HepG2 (cell line): ENCODE measurements around the gene RBBP9. TPM values are rescaled to one million over a fixed set of nuclear protein-coding genes. Genes with fewer than 3 reads are reported as not detected.

Experiments used
- CBFB ChIP-seq: sonication (generic); formaldehyde crosslinking; IDR thresholded peaks from 2 replicates; pipeline ENCODE4 v1.4.0; 2020; ENCODE audit warnings: missing genetic modification reagents
- EEA1 ChIP-seq: sonication (generic); formaldehyde crosslinking; IDR thresholded peaks from 2 replicates; pipeline ENCODE4 v1.5.1; 2020; ENCODE audit warnings: mild to moderate bottlenecking, missing genetic modification reagents, borderline replicate concordance
- KDM5B ChIP-seq: sonication (generic); formaldehyde crosslinking; IDR thresholded peaks from 2 replicates; pipeline ENCODE4 v1.4.0; 2020; ENCODE audit warnings: missing genetic modification reagents, mild to moderate bottlenecking, borderline replicate concordance
- KLF9 ChIP-seq: IDR thresholded peaks from 2 replicates; pipeline ENCODE4 v1.6.1; 2016; ENCODE audit warnings: low read depth
- MATR3 ChIP-seq: sonication (generic); formaldehyde crosslinking; IDR thresholded peaks from 2 replicates; pipeline ENCODE4 v1.4.0; 2020; ENCODE audit warnings: missing genetic modification reagents
- PRMT3 ChIP-seq: sonication (generic); formaldehyde crosslinking; IDR thresholded peaks from 2 replicates; pipeline ENCODE4 v1.8.1; 2022; ENCODE audit warnings: low read depth, mild to moderate bottlenecking, moderate library complexity, missing genetic modification reagents, borderline replicate concordance
- RORA ChIP-seq: sonication (generic); formaldehyde crosslinking; IDR thresholded peaks from 2 replicates; pipeline ENCODE4 v1.5.0; 2020; ENCODE audit warnings: mild to moderate bottlenecking, missing genetic modification reagents, moderate library complexity
- SRSF9 ChIP-seq: fragments of 200-400 bp; formaldehyde crosslinking; IDR thresholded peaks from 2 replicates; pipeline ENCODE4 v1.6.1; 2018; ENCODE audit warnings: borderline replicate concordance, mild to moderate bottlenecking, low read depth, low read length; ENCODE audit not compliant: insufficient read depth, poor library complexity, severe bottlenecking
- SYNCRIP ChIP-seq: fragments of 200-400 bp; formaldehyde crosslinking; IDR thresholded peaks from 2 replicates; pipeline ENCODE4 v1.6.1; 2018; ENCODE audit warnings: mild to moderate bottlenecking, low read depth, low read length; ENCODE audit not compliant: insufficient read depth
- TMF1 ChIP-seq: sonication (generic); formaldehyde crosslinking; IDR thresholded peaks from 2 replicates; pipeline ENCODE4 v1.8.1; 2022; ENCODE audit warnings: low read depth, missing genetic modification reagents
- ZNF331 ChIP-seq: sonication (generic); formaldehyde crosslinking; IDR thresholded peaks from 2 replicates; pipeline ENCODE4 v1.4.0; 2020; ENCODE audit warnings: missing genetic modification reagents
- ZNF460 ChIP-seq: sonication (generic); formaldehyde crosslinking; IDR thresholded peaks from 2 replicates; pipeline ENCODE4 v1.5.1; 2020; ENCODE audit warnings: missing genetic modification reagents, mild to moderate bottlenecking, borderline replicate concordance
- ZNF570 ChIP-seq: sonication (generic); formaldehyde crosslinking; IDR thresholded peaks from 2 replicates; pipeline ENCODE4 v1.4.0; 2020; ENCODE audit warnings: mild to moderate bottlenecking, missing genetic modification reagents, borderline replicate concordance
- ZNF607 ChIP-seq: sonication (generic); formaldehyde crosslinking; IDR thresholded peaks from 2 replicates; pipeline ENCODE4 v1.5.1; 2020; ENCODE audit warnings: missing genetic modification reagents, mild to moderate bottlenecking, borderline replicate concordance
- ZNF788 ChIP-seq: sonication (generic); formaldehyde crosslinking; IDR thresholded peaks from 2 replicates; pipeline ENCODE4 v1.5.0; 2020; ENCODE audit warnings: mild to moderate bottlenecking, missing genetic modification reagents, borderline replicate concordance
- ZNF790 ChIP-seq: sonication (generic); formaldehyde crosslinking; IDR thresholded peaks from 2 replicates; pipeline ENCODE4 v1.8.0; 2022; ENCODE audit warnings: missing genetic modification reagents, mild to moderate bottlenecking, borderline replicate concordance
- polyA plus RNA-seq, 8 experiments: library from polyadenylated mRNA; depleted of rRNA in 3 of 8; stranded (reverse) in 7 of 8; unstranded in 1 of 8; fragments of >200 nt; fragmentation: Illumina TruSeq in 4 of 8; extraction: Trizol in 4 of 8; gene quantifications; 2 replicates each; pipeline versions ENCODE4 v1.2.1 to v1.2.3, GENCODE V29; 2011 to 2016; ENCODE audit warnings: low read depth in 4 of 8, missing spikeins in 1 of 8, mixed read lengths in 1 of 8; ENCODE audit not compliant: insufficient read depth in 1 of 8
- total RNA-seq, 5 experiments: library from RNA; depleted of rRNA; stranded (reverse); fragments of >200 nt; fragmentation: Illumina TruSeq; extraction: Trizol; gene quantifications; 2 replicates each; pipeline ENCODE4 v1.2.3, GENCODE V29; 2016; ENCODE audit warnings: low read depth in 1 of 5
- TF ChIP-seq, protein P1 (sequence below): sonication (generic); formaldehyde crosslinking; IDR thresholded peaks from 2 replicates; pipeline ENCODE4 v1.5.0; 2020; ENCODE audit warnings: missing genetic modification reagents, mild to moderate bottlenecking, borderline replicate concordance
- TF ChIP-seq, protein P2 (sequence below): sonication (generic); formaldehyde crosslinking; IDR thresholded peaks from 2 replicates; pipeline ENCODE4 v1.5.1; 2020; ENCODE audit warnings: missing genetic modification reagents, mild to moderate bottlenecking, borderline replicate concordance
- TF ChIP-seq, protein P3 (sequence below): sonication (generic); formaldehyde crosslinking; IDR thresholded peaks from 2 replicates; pipeline ENCODE4 v1.5.1; 2020; ENCODE audit warnings: missing genetic modification reagents, mild to moderate bottlenecking, borderline replicate concordance
- TF ChIP-seq, protein P4 (sequence below): sonication (generic); formaldehyde crosslinking; IDR thresholded peaks from 2 replicates; pipeline ENCODE4 v1.4.0; 2020; ENCODE audit warnings: mild to moderate bottlenecking, missing genetic modification reagents

The RBBP9 gene
- total and polyA plus RNA-seq, 2 of the 13 experiments (the other 11 are each of a cell fraction or from before 2014, with no cell fraction given): 28.0 to 56.3 TPM

DNA sequence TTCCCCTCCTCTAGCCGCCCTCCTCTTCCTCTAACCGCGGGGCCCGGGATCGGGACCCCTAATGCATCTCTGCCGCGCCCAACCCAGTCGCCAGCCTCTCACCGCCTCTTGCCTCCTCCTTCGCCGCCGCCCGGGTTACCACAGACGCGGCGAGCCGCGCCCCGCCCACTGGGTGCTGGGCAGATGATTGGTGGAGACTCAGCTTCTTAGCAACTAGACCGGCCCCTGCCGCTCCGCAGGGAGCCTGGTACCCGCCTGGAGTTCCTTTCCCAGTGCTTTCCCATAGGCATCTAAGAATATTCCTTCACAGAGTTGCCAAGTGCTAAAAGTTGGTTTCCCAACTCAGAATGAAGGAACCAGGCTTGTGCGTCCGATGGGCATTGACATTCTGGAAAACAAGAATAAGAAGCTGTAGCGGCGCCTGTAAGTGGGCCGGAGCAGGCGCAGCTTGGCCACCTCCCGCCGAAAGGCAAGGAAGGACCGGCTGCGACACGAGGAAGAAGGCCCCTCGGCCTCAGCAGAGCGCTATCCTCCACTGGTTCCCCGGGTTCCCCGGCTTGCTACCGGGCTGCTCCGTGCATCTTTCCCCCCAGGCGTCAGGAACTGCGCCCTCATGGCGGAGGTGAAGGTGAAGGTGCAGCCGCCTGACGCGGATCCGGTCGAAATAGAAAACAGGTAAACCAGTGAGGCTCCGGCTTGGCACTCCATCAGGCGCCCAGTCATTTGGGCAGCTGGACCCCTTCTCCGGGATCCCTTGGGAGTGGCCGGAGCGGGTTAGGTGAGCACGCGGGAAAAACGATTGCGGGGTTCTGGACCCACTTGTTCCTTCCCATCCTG, 29.9 kb downstream of the RBBP9 start, which contains the start of the genes DZANK1 and POLR3F (continued):
- TF ChIP-seq ZNF570 (no peak), PRMT3 (CRISPR knock-in tag) (no peak), ZNF788 (peak; percentile 95; the same call in 1 of the 2 replicates), CBFB (CRISPR knock-in tag) (peak; percentile 87; the same call in 1 of the 2 replicates), ZNF790 (CRISPR knock-in tag) (peak; percentile 86; the same call in 1 of the 2 replicates), EEA1 (peak; percentile 92; the same call in 1 of the 2 replicates), KLF9 (CRISPR knock-in tag) (no peak), KDM5B (CRISPR knock-in tag) (peak; percentile 86; the same call in 1 of the 2 replicates), ZNF607 (CRISPR knock-in tag) (no peak; the same call in 1 of the 2 replicates), ZNF331 (CRISPR knock-in tag) (peak; percentile 72; the same call in 1 of the 2 replicates), SYNCRIP (no peak), SRSF9 (no peak), RORA (CRISPR knock-in tag) (no peak), TMF1 (peak; percentile 49; the same call in 1 of the 2 replicates), ZNF460 (CRISPR knock-in tag) (no peak), MATR3 (CRISPR knock-in tag) (no peak)
- TF ChIP-seq, protein P1, sequence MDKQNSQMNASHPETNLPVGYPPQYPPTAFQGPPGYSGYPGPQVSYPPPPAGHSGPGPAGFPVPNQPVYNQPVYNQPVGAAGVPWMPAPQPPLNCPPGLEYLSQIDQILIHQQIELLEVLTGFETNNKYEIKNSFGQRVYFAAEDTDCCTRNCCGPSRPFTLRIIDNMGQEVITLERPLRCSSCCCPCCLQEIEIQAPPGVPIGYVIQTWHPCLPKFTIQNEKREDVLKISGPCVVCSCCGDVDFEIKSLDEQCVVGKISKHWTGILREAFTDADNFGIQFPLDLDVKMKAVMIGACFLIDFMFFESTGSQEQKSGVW (CRISPR knock-in tag): no peak
- TF ChIP-seq, protein P2, sequence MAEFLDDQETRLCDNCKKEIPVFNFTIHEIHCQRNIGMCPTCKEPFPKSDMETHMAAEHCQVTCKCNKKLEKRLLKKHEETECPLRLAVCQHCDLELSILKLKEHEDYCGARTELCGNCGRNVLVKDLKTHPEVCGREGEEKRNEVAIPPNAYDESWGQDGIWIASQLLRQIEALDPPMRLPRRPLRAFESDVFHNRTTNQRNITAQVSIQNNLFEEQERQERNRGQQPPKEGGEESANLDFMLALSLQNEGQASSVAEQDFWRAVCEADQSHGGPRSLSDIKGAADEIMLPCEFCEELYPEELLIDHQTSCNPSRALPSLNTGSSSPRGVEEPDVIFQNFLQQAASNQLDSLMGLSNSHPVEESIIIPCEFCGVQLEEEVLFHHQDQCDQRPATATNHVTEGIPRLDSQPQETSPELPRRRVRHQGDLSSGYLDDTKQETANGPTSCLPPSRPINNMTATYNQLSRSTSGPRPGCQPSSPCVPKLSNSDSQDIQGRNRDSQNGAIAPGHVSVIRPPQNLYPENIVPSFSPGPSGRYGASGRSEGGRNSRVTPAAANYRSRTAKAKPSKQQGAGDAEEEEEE (CRISPR knock-in tag): 0 out of 2 replicates have a peak, but pooled peaks have one; percentile 35
- TF ChIP-seq, protein P3, sequence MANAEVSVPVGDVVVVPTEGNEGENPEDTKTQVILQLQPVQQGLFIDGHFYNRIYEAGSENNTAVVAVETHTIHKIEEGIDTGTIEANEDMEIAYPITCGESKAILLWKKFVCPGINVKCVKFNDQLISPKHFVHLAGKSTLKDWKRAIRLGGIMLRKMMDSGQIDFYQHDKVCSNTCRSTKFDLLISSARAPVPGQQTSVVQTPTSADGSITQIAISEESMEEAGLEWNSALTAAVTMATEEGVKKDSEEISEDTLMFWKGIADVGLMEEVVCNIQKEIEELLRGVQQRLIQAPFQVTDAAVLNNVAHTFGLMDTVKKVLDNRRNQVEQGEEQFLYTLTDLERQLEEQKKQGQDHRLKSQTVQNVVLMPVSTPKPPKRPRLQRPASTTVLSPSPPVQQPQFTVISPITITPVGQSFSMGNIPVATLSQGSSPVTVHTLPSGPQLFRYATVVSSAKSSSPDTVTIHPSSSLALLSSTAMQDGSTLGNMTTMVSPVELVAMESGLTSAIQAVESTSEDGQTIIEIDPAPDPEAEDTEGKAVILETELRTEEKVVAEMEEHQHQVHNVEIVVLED (CRISPR knock-in tag): no peak; the same call in 1 of the 2 replicates
- TF ChIP-seq, protein P4, sequence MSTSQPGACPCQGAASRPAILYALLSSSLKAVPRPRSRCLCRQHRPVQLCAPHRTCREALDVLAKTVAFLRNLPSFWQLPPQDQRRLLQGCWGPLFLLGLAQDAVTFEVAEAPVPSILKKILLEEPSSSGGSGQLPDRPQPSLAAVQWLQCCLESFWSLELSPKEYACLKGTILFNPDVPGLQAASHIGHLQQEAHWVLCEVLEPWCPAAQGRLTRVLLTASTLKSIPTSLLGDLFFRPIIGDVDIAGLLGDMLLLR (CRISPR knock-in tag): peak; percentile 50; the same call in 1 of the 2 replicates
